Right lobe of liver (tissue), 6 donors: ENCODE measurements around the gene C11orf16. TPM values are rescaled to one million over a fixed set of nuclear protein-coding genes. Genes with fewer than 3 reads are reported as not detected.
A peak's percentile ranks its signal among the peaks of the same experiment; 100 is the strongest.

Experiments used
- ATAC-seq, 4 donors: fragments of 200-7000 bp; cut with Tn5 transposase; one replicate each; pipeline ENCODE4 v1.9.1; 2020; ENCODE audit warnings: mild to moderate bottlenecking in 4 of 4, moderate library complexity in 4 of 4
- DNase-seq, 3 donors: peaks; one replicate each; pipeline ENCODE4 v3.0.0-alpha.2; 2020
- H3K27ac ChIP-seq, 3 donors: fragments of 200-600 bp; one replicate each; pipeline ENCODE4 v1.8.0; 2022
- H3K27me3 ChIP-seq, 2 donors: fragments of 200-600 bp; one replicate each; pipeline ENCODE4 v1.8.0; 2022
- H3K36me3 ChIP-seq, 4 donors: fragments of 200-600 bp; sonication (generic) in 1 of 4; one replicate each; pipeline versions ENCODE4 v1.5.1 to v1.8.0; 2017 to 2022; ENCODE audit warnings: control low read depth in 1 of 4
- H3K4me1 ChIP-seq, 4 donors: fragments of 200-600 bp; sonication (generic) in 1 of 4; one replicate each; pipeline versions ENCODE4 v1.5.1 to v1.8.0; 2017 to 2022; ENCODE audit warnings: control low read depth in 1 of 4
- H3K4me3 ChIP-seq, 3 donors: fragments of 200-600 bp; one replicate each; pipeline ENCODE4 v1.8.0; 2022
- H3K9me3 ChIP-seq, 4 donors: fragments of 200-600 bp; sonication (generic) in 1 of 4; one replicate each; pipeline versions ENCODE4 v1.5.1 to v1.8.0; 2017 to 2022; ENCODE audit warnings: control low read depth in 1 of 4
- CTCF ChIP-seq, 4 donors: fragments of 200-600 bp in 3 of 4; fragments of 450-650 bp in 1 of 4; IDR thresholded peaks; one replicate each; pipeline versions ENCODE4 v1.5.1 to v1.8.0; 2016 to 2022; ENCODE audit warnings: antibody characterized with exemption in 4 of 4, mild to moderate bottlenecking in 2 of 4
- POLR2A ChIP-seq: fragments of 450-650 bp; IDR thresholded peaks from one replicate; pipeline ENCODE4 v1.6.1; 2017; ENCODE audit warnings: antibody characterized with exemption, mild to moderate bottlenecking
- WGBS: methylation state at CpG from one replicate; pipeline ENCODE4 v1.1.6; 2018; ENCODE audit warnings: low coverage, low lambda C conversion rate; ENCODE audit not compliant: insufficient coverage; ENCODE audit errors: missing lambda C conversion rate; 5-methylcytosine and 5-hydroxymethylcytosine counted together
- intact Hi-C, 2 donors: fragments of 100-400 bp; cut with DNase I; formaldehyde crosslinking; loops; one replicate each; pipeline versions ENCODE4 v1.11.2 to v1.14.1; 2022
- total RNA-seq, 6 experiments: library from RNA; depleted of rRNA in 2 of 6; stranded (reverse); fragments of >200 nt in 2 of 6; fragmentation: NEBNext Ultra II Directional in 3 of 6; extraction: Animal tissue kit (Norgen Biotek cat#: 25700) in 3 of 6; gene quantifications; one replicate each; pipeline versions ENCODE4 v1.1.0 to v1.2.4, GENCODE V29; 2016 to 2023
- donor health status: DM: no; HTN: yes; CAD: no.
- donor health status: DM: no; HTN: no; CAD: no.
- donor health status: DM: no; HTN: no; CAD: no.
- donor health status: DM: no; HTN: yes; CAD: no.
- donor health status: DM: no; HTN: yes; CAD: no.

Gene C11orf16
- total RNA-seq, 6 experiments from 2014 or later: not detected

- Histone ChIP-seq H3K36me3 (no peaks in the 10 kb centered on the region), H3K4me3 (no peak overlapping the region), H3K27me3 (no peaks in the 10 kb centered on the region), H3K27ac (no peak overlapping the region), H3K9me3 (no peaks in the 10 kb centered on the region), H3K4me1 (no peaks in the 10 kb centered on the region)
- 88% methylated on average over 2 of the region's 2 CpGs for WGBS
- DNase-seq: no peak
- intact Hi-C loops: no loop called here
- ATAC-seq: no peak
- no peak for TF ChIP-seq POLR2A
- no peak for TF ChIP-seq CTCF (IDR thresholded peaks at IDR 0.05)
Observed at GRCh38 chr11:8971196-8971923, 38.6 kb upstream of the C11orf16 start.

DNA sequence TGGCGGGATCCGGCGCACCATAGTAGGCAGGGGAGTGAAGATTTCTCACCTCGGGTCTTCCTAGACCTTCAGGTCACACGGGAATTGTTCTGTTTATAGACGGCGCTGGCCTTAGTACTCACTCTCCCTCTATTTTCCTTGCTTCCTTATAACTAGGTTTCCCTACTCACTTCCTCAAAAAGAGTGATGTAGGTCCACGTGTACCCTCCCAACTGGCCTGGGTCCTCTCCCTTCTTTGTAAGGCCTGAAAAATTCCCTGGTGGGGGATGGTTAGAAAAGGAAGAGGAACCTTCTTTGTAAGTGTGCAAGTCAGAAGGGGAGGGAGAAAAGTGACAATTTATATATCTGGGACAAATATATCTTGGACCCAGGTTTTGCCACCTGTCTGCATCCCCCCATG lies 34.4 kb upstream of the C11orf16 start:
- 88% methylated on average over 8 of the region's 8 CpGs for WGBS
- no peak for DNase-seq
- intact Hi-C loops: no loop called here
- TF ChIP-seq POLR2A (no peak), CTCF (IDR thresholded peaks at IDR 0.05) (no peak)
- Histone ChIP-seq H3K9me3 (no peaks in the 10 kb centered on the region), H3K4me1 (peaks cover 0 to 19% (median 8%) of the 10 kb centered on the region in 4 donors), H3K4me3 (no peak overlapping the region), H3K27ac (no peak overlapping the region), H3K36me3 (no peaks in the 10 kb centered on the region), H3K27me3 (no peaks in the 10 kb centered on the region)
- ATAC-seq: no peak

- no peak for TF ChIP-seq CTCF (IDR thresholded peaks at IDR 0.05)
- TF ChIP-seq POLR2A: peak; percentile 94
- Histone ChIP-seq H3K4me3 (peak within 1 kb of the TSS; percentile 84 to 97 (median 87)), H3K4me1 (peaks cover 0 to 20% (median 10%) of the 10 kb centered on the region in 4 donors), H3K9me3 (no peaks in the 10 kb centered on the region), H3K27me3 (no peaks in the 10 kb centered on the region), H3K36me3 (no peaks in the 10 kb centered on the region), H3K27ac (peak within 1 kb of the TSS; percentile 80 to 92 (median 88))
- DNase-seq (peak; percentile 94 to 96 (median 95)), ATAC-seq (peak; percentile 90 to 95 (median 94))
- intact Hi-C loops: loop anchor here in 1 of 2 donors (5.0 kb wide), 1 partner anchor 282 kb away; the partner anchor contains the start of genes RPL27A and TRIM66
- 0% methylated on average over 12 of the region's 67 CpGs for WGBS
Observed at GRCh38 chr11:8964324-8965320, 31.9 kb upstream of the C11orf16 start, which contains the start of gene TMEM9B. Gene TMEM9B, minus strand, starts transcription at chr11:8964442. Its CDS starts 129 bp downstream, at chr11:8964313.

GRCh38 chr11:8963569-8964323 lies 31.0 kb upstream of the C11orf16 start:
- Histone ChIP-seq H3K27ac (peak overlapping the region; percentile 80 to 92 (median 88)), H3K36me3 (no peaks in the 10 kb centered on the region), H3K4me3 (peak overlapping the region; percentile 84 to 97 (median 87)), H3K4me1 (peaks cover 0 to 28% (median 13%) of the 10 kb centered on the region in 4 donors), H3K9me3 (no peaks in the 10 kb centered on the region), H3K27me3 (no peaks in the 10 kb centered on the region)
- intact Hi-C loops: loop anchor here in 1 of 2 donors (5.0 kb wide), 1 partner anchor 281 kb away; the partner anchor contains the start of genes RPL27A and TRIM66
- peak; percentile 86 to 91 (median 90) for DNase-seq
- peak; percentile 73 to 83 (median 81) for ATAC-seq
- no peak for TF ChIP-seq POLR2A
- no peak for TF ChIP-seq CTCF (IDR thresholded peaks at IDR 0.05)
- under 1% methylated on average over 18 of the region's 39 CpGs for WGBS
